ENCODE data around the gene CDH23.
"Not testable (repeated sequence)": the region's sequence is repeated elsewhere in the genome, so short reads cannot be mapped to it uniquely, and the experiment has no call there.

Gene CDH23

GRCh38 chr10:71581376-71581775 lies 184.7 kb downstream of the CDH23 start:
- no peak for DNase-seq (ENCODE audit: low read depth, low spot score)

- DNase-seq (ENCODE audit: low read depth, low spot score) = no peak
Measured at GRCh38 chr10:71582019-71582418, 185.3 kb downstream of the CDH23 start.

GRCh38 chr10:71582506-71583475 lies 186.1 kb downstream of the CDH23 start:
- DNase-seq (ENCODE audit: low read depth, low spot score) = no peak

GRCh38 chr10:71584461-71584860 lies 187.7 kb downstream of the CDH23 start:
- no peak for DNase-seq (ENCODE audit: low read depth, low spot score)

- no peak for DNase-seq (ENCODE audit: low read depth, low spot score)
Measured at GRCh38 chr10:71584902-71585563, 188.3 kb downstream of the CDH23 start.

GRCh38 chr10:71585564-71586290 lies 189.0 kb downstream of the CDH23 start:
- no peak for DNase-seq (ENCODE audit: low read depth, low spot score)

GRCh38 chr10:71587941-71588573 lies 191.3 kb downstream of the CDH23 start:
- DNase-seq (ENCODE audit: low read depth, low spot score) = no peak

- no peak for DNase-seq (ENCODE audit: low read depth, low spot score)
Measured at GRCh38 chr10:71588685-71589084, 192.0 kb downstream of the CDH23 start.

- no peak for DNase-seq (ENCODE audit: low read depth, low spot score)
Measured at GRCh38 chr10:71589617-71590551, 193.2 kb downstream of the CDH23 start.

GRCh38 chr10:71590781-71591350 lies 194.1 kb downstream of the CDH23 start:
- no peak for DNase-seq (ENCODE audit: low read depth, low spot score)

- no peak for DNase-seq (ENCODE audit: low read depth, low spot score)
Measured at GRCh38 chr10:71594934-71595571, 198.3 kb downstream of the CDH23 start.

GRCh38 chr10:71595649-71596048 lies 198.9 kb downstream of the CDH23 start:
- no peak for DNase-seq (ENCODE audit: low read depth, low spot score)

- no peak for DNase-seq (ENCODE audit: low read depth, low spot score)
Measured at GRCh38 chr10:71596127-71596526, 199.4 kb downstream of the CDH23 start.

- no peak for DNase-seq (ENCODE audit: low read depth, low spot score)
Measured at GRCh38 chr10:71596759-71597158, 200.0 kb downstream of the CDH23 start.

GRCh38 chr10:71597821-71598498 lies 201.2 kb downstream of the CDH23 start:
- no peak for DNase-seq (ENCODE audit: low read depth, low spot score)

- DNase-seq (ENCODE audit: low read depth, low spot score) = no peak
Measured at GRCh38 chr10:71598621-71599055, 201.9 kb downstream of the CDH23 start.

- DNase-seq (ENCODE audit: low read depth, low spot score) = no peak
Measured at GRCh38 chr10:71599518-71599917, 202.8 kb downstream of the CDH23 start.

GRCh38 chr10:71600242-71600641 lies 203.5 kb downstream of the CDH23 start:
- DNase-seq (ENCODE audit: low read depth, low spot score) = not testable (repeated sequence)

GRCh38 chr10:71600849-71601248 lies 204.1 kb downstream of the CDH23 start:
- no peak for DNase-seq (ENCODE audit: low read depth, low spot score)

Data from activated CD4-positive, CD25-positive, alpha-beta regulatory T cell treated with anti-CD3 and anti-CD28 coated beads, Interleukin-2, amount 50 U/mL, for 16 hours (primary cell).